ENCODE measurements around the gene IL19.

IL19 gene

DNA sequence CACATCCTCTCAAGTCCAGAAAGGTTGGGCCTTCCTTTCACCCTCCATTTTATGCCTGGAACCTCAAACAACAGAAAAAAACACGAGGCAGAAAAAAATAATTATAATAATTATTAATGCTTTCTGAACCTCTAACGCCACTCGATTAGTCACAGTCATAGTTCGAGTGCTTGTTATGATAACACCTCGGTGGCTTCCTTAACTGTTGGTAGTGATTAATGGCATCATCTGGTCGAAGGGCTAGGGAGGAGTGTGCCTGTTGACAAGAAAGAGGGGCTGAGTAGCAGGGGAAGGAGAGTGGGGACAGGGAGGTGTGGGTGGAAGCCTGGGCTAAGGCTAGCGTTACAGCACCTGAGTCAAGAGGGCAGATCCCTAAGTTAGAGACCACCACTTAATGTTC lies 23.0 kb downstream of the IL19 start:
- no peak overlapping the region for H3K4me3 ChIP-seq (ENCODE audit: low read depth, low read length)
- peak; percentile 38 for DNase-seq (ENCODE audit: low read depth)
- TF ChIP-seq, protein P1, sequence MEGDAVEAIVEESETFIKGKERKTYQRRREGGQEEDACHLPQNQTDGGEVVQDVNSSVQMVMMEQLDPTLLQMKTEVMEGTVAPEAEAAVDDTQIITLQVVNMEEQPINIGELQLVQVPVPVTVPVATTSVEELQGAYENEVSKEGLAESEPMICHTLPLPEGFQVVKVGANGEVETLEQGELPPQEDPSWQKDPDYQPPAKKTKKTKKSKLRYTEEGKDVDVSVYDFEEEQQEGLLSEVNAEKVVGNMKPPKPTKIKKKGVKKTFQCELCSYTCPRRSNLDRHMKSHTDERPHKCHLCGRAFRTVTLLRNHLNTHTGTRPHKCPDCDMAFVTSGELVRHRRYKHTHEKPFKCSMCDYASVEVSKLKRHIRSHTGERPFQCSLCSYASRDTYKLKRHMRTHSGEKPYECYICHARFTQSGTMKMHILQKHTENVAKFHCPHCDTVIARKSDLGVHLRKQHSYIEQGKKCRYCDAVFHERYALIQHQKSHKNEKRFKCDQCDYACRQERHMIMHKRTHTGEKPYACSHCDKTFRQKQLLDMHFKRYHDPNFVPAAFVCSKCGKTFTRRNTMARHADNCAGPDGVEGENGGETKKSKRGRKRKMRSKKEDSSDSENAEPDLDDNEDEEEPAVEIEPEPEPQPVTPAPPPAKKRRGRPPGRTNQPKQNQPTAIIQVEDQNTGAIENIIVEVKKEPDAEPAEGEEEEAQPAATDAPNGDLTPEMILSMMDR (IDR thresholded peaks at IDR 0.05; ENCODE audit: insufficient read depth, low read depth, low read length, missing control alignments) = no peak

DNA sequence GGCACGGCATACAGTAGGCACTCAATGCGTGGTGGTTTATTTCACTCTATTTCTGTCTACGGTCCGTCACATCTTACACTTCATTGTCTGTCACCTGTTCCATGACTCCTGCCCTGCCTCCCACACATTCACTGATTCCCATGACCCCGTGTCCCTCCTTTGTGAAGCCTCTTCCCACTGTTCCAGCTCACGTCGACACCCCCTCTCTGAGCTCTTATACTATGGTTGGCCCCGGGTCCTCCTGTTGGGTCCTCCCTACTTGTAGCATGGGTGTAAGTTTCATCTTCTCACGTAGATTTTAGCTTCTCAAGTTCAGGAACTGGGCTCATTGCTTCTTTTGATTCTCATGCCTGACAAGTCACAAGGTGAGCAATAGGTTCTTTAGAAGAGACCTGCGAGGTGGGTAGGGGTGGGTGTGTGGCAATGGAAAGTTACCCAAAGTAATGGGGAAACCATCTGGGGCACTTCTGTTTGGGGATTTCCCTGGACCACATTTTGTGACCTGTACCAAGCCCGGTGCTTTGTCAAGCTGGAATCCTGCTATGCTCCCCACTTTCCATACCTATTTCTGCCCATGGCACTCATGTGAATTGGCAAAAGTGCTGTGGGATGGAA lies 23.8 kb downstream of the IL19 start:
- H3K4me3 ChIP-seq (ENCODE audit: low read depth, low read length) = no peak overlapping the region
- TF ChIP-seq, protein P1 (IDR thresholded peaks at IDR 0.05; ENCODE audit: insufficient read depth, low read depth, low read length, missing control alignments) = no peak
- DNase-seq (ENCODE audit: low read depth) = peak; percentile 54

DNA sequence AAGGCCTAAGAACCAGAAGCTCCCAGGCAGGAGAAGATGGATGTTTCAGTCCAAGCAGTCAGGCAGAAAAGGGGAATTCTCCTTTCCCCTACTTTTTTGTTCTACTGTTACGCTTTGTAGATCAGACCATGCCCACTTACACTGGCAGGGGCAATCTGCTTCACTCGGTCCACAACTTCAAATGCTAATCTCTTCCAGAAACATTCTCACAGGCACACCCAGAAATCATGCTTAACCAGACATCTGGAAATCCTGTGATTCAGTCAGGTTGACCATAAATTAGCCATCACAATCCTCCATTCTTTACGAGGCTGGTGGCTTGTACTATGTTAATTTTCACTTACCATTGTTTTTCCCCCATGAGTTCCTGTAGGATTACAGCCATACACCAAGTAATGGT lies 25.5 kb downstream of the IL19 start:
- no peak overlapping the region for H3K4me3 ChIP-seq (ENCODE audit: low read depth, low read length)
- DNase-seq (ENCODE audit: low read depth) = no peak
- TF ChIP-seq, protein P1 (IDR thresholded peaks at IDR 0.05; ENCODE audit: insufficient read depth, low read depth, low read length, missing control alignments) = no peak

DNA sequence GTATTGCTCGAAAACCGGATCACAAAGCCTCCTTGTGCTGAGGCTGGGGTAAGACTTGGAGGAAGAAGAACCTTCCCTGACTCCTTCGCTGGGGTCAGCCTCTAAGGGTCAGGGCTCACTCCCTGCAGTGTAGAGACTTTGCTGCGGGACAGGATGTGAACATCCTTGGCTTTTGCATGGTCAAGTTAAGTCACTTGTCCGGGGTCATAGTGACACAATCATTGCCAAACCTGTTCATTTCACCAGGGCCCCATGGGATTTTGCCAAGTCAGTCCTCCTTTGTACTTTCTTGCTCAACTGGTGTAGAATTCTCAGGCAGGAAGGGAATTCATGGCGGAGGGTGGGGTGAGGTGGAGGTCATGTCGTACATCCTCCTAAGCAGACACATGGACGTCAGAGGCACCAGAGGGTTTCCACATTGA lies 26.4 kb downstream of the IL19 start:
- no peak overlapping the region for H3K4me3 ChIP-seq (ENCODE audit: low read depth, low read length)
- no peak for DNase-seq (ENCODE audit: low read depth)
- TF ChIP-seq, protein P1 (IDR thresholded peaks at IDR 0.05; ENCODE audit: insufficient read depth, low read depth, low read length, missing control alignments) = no peak

GRCh38 chr1:206797534-206798383 lies 27.2 kb downstream of the IL19 start:
- H3K4me3 ChIP-seq (ENCODE audit: low read depth, low read length) = no peak overlapping the region
- peak; percentile 69 for DNase-seq (ENCODE audit: low read depth)
- TF ChIP-seq, protein P1 (IDR thresholded peaks at IDR 0.05; ENCODE audit: insufficient read depth, low read depth, low read length, missing control alignments) = peak; percentile 83

GRCh38 chr1:206798384-206798996 lies 27.9 kb downstream of the IL19 start:
- TF ChIP-seq, protein P1 (IDR thresholded peaks at IDR 0.05; ENCODE audit: insufficient read depth, low read depth, low read length, missing control alignments) = no peak
- no peak overlapping the region for H3K4me3 ChIP-seq (ENCODE audit: low read depth, low read length)
- DNase-seq (ENCODE audit: low read depth) = no peak

Data from GM12865 (cell line).